HG02759 (cell line): ENCODE results near the gene MICA.
"Not testable (repeated sequence)": the region's sequence is repeated elsewhere in the genome, so short reads cannot be mapped to it uniquely, and the experiment has no call there.

Experiments
- ATAC-seq: cut with Tn5 transposase; IDR thresholded peaks from one replicate; pipeline ENCODE4 v1.9.1; 2021; ENCODE audit warnings: mild to moderate bottlenecking, moderate library complexity; ENCODE audit not compliant: unreplicated experiment

Gene MICA

DNA sequence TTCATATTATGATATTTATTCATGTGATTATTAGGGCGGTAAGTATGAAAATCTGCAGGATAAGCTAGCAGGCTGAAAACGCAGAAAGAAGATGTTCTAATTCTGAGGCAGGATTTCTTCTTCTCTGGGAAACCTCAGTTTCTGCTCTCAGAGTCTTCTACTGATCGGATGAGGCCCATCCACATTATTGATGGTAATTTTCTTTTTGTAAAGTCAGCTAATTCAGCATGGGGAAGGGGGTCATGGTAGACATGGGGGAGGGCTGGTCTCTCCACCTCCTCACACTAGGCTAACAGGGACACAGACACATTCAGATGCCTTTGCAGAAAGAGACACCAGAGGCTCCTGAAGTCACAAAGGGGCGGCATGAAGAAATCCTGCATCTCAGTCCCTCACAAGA is 21.7 kb upstream of the MICA start:
- no peak for ATAC-seq

DNA sequence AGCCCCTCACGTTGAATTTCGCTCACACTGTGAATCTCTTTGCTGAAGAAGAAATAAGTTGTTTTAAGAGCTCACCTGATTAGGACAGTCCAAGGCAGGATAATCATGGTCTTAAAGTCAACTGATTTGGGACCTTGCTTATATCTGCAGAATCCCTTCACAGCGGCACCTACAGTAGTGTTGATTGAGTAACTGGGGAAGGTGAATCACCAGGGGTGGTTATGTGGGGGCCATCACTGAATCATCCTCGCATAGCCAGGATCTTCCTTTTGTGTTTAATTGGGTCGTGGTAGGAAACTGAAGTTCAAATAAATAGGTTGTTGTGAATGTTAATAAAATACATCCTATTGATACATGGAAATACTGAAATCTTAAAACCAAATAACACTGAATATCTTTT is 20.2 kb upstream of the MICA start:
- no peak for ATAC-seq

DNA sequence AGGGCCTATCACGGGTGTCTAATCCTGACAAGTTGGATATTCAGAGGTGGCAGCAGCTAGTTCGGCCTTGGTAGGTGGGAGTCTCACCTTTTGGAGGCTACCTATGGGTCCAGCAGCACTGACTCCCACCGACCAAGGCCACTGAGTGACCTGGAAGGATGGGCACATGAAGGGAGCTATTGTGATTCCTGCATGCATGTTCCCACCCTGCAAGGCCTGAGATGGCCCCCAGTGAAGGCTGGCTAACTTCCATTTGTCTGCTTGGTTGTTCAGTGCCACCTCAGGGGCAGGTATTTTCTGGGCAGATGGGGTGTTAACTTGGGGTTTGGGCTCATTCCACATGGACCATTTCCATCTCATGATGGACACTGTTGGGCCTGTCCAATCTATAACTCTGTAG is 18.4 kb upstream of the MICA start:
- no peak for ATAC-seq

DNA sequence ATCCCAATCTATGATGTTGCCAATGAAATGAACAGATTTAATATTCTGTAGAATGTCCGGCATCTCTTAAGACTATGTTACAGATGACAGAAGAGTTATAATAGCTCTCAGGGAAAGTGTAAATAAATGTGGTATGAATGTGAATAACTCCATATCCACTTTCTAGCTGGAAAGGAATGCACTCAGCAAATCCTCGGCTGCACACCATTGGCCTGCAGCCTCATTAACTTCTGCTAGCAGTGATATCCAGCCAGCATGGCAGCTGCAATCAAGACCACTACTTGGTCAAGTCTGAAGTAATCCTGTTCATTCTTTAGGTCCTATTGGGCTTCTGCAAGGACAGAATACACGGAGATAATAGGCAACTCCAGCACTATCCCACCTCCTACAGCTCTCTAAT is 17.3 kb upstream of the MICA start:
- no peak for ATAC-seq

DNA sequence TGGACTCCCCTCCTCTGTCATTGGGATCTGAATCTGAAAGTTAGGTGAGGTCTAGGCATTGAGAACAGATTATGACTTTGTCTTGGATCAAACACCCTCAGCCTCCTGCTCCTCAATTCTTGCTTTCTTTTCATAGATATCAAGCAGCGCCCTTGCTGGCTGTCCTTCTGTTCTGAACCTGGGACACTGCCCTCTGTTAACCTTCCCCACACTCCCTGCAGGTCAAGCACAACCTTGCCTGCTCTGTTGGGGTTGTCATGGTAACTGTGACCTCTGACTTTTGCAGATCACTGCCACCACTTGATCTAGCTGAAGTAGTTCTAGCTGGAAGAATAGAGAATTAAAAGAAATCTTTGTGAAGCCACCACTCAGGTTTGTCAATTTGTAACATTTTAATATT is 16.4 kb upstream of the MICA start:
- no peak for ATAC-seq

DNA sequence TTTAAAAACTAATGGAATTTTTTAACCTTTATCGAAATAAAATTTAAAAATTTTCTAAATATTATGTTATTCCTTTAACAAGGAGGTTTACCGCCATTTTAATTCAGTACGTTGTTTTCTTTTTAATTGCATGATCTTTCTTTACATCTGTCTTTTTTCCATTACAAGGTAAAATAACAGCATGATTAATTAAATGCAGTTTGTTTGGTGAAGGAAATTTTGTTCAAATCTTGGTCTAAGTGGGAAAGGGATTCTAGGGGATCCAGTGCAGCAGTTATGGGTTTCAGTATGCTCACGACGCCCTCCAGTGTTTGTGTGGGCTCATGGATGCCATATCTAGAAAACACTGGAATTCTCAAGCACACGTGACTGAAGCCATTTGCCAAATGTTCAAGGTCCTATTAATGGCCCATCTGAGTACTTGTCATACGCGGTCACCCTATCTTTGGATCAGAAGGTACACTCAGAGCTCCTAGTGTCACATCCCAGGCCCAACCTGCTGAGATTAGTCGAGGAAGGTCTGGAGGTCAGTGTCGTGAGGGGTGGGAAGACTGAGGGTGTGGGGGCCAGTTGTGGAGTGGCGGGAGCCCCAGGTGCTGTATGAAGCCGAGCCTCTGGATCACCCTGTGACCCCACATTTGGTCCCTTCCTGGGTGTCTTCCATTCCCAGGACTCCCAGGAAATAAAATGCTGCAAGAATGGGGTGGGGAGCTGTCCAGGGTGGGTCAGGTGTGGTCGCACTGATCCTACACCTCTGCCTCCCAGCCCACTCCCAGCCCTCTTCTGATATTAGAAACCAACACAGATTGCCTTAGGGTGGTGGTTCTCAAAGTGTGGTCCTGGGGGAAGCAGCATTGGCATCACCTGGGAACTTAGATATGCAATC is 14.2 kb upstream of the MICA start:
- ATAC-seq: not testable (repeated sequence)

DNA sequence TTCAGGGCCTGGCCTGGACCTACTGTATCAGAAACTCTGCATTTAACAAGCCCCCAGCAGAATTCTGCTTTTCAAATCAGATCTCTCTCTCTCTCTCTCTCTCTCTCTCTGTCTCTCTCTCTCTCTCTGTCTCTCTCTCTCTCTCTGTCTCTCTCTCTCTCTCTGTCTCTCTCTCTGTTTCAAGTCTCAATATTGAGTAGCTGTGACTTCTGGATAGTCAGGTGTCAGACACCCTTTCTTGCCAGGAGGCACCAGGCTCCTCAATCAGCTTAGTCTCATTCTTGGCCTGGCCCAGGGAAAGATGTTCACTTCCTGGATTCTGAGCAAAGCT is 13.6 kb upstream of the MICA start:
- not testable (repeated sequence) for ATAC-seq

DNA sequence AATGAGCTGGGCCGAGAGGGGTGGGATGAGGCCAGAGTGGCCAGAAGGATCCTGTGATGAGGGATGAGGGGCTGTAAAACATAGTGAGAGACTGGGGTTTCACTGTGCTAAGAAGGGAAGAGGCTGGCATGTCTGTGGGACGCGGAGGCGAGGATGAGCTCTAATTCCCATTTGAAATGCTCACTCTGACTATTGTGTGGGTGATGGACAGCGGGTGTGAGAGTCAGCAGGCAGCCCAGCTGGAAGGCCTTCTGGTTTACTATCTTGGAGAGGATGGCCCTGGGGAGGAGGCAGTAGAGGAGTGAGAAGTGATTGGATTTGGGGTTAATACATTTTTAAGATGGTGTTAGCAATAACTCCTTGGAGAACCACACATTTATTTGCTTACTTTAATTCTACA is 9.5 kb upstream of the MICA start:
- no peak for ATAC-seq

DNA sequence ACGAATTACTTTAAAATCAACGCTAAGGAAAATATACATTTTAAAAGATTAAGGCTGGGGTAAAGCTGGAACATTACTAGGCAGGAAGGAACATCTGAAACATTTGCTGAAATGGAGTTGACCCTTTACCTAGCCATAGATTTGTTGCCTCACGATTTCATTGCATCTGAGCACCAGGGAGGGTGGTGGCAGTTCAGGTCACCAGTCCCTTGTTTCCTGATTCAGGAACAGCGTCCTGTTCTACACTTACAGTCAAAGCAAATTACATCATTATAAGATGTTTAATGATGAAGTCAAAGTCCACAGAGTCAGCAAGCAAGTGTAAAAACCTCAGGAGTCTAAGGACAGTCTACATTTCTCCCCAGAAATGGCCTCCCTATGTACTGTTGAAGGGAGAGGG is 9.0 kb upstream of the MICA start:
- no peak for ATAC-seq

DNA sequence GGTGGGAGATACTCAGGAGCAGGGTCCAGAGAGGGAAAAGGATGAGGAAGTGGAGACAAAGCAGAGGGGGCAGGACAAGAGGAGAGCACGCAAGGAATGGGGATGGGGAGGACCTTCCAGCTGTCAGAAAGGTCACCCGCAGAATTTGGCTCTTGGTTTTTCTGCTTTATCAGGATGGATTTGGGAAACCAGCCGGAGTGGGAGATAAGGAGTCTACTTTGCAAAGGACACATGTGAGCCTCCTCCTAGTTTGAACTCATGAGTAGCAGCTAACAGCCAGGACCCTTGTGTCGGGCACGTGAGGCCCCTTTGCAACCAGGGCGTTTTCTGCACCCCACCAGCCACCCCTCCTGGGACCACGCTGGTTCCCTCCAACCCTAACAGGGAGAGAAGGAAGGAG is 7.6 kb upstream of the MICA start:
- ATAC-seq: no peak

DNA sequence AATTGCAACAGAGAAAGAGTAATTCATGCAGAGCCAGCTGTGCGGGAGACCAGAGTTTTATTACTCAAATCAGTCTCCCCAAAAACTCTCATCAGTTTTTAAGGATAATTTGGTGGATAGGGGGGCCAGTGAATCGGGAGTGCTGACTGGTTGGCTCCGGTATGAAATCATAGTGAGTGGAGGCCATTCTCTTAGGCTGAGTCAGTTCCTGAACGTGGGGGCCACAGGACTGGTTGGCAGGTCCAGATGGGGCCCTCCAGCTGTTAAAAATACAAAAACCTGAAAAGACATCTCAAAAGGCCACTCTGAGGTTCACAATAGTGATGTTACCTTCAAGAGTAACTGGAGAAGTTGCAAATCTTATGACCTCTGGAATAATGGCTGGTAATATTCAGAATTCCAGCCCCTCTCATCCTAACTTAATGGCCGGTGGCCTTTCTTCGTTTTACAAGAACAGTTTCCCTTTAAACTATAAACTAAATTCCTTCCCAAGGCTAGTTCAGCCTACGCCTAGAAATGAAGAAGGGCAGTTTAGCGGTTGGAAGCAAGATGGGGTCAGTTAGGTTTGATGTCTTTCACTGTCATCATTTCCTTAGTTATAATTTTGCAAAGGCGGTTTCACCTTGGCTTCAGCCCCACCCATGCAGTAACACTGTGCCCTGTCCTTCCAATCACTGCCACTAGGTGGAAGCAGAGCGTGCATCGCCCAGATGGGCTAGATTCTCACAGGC is 6.8 kb upstream of the MICA start:
- no peak for ATAC-seq

DNA sequence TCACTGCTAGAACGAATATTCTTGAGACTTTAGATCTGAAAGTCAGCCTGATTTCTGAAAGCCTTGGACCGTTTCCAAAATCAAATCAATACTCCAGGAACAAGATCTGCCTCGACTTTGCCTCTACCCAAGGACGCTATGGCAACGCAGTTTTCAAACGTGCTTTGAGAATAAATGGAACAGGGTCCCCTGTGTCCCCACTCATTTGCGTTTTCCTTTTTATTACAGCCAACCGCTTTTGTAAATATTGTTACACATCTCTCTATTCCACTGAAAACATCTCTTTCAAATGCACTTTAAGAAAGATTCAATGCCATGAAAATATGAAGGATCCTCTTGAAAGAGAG is 6.3 kb upstream of the MICA start:
- not testable (repeated sequence) for ATAC-seq

DNA sequence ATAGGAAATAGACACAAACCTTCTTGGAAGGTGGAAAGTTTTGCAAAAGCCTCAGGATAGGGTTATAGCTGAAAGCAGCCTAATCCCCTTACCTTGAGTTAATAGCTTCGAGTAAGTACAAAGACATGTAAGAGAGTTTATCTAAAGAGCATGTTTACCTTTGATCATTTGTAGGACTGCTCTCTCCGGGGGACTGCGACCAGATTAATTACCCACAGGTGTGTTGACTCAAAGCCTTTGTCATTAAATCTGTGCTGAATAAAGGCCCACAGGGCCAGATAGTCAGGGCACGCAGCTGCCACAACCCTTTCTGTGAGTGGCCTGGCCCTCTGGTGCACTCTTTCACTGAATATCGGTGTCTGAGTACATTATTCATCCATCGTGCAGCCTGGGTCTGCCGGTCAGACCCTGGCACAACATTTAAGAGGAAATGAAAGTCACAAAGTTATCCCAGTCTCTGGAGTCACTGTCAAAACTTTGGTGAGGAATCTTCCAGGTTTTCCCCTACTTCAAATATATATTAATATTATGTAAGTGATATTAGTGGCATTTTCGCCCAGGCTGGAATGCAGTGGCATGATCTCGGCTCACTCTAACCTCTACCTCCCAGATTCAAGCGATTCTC is 5.4 kb upstream of the MICA start:
- ATAC-seq: no peak

DNA sequence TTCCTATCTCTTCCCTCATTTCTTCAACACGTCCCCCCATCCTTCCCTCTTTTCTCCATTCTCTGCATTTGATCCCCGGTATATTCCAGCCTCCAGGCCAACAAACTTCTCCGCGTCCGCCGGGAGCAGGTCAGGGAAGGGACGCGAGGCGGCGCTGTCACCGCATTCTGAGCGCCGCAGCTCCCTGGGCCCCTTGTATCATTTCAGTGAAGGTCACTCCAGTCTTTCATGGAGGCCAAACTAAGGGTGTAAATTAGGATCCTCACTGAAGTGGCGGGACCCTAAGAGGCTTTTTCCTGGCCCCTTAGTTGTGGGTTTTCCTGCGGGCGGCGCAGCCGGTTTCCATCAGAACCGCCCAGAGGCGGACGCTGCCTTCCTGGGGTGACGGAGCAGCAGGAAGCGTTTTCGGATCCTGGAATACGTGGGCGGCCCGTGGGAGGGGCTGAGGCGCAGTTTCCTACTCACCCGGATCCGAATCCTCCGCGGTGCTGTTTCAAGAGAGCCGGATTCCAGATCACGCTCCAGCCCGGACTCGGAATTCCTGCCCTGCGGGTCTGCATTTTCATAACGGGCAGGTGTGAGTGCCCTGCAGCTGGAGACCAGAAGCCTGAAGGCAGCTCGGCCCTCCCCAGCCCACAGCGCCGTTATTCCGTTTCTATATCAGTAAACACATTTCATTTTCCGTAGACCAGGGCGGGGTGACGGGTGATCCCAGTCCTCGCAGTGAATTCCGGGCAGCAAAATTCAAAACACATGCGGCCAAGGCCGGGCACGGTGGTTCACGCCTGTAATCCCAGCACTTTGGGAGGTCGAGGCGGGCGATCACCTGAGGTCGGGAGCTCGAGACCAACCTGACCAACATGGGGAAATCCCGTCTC is 3.6 kb upstream of the MICA start:
- ATAC-seq: peak; percentile 39

DNA sequence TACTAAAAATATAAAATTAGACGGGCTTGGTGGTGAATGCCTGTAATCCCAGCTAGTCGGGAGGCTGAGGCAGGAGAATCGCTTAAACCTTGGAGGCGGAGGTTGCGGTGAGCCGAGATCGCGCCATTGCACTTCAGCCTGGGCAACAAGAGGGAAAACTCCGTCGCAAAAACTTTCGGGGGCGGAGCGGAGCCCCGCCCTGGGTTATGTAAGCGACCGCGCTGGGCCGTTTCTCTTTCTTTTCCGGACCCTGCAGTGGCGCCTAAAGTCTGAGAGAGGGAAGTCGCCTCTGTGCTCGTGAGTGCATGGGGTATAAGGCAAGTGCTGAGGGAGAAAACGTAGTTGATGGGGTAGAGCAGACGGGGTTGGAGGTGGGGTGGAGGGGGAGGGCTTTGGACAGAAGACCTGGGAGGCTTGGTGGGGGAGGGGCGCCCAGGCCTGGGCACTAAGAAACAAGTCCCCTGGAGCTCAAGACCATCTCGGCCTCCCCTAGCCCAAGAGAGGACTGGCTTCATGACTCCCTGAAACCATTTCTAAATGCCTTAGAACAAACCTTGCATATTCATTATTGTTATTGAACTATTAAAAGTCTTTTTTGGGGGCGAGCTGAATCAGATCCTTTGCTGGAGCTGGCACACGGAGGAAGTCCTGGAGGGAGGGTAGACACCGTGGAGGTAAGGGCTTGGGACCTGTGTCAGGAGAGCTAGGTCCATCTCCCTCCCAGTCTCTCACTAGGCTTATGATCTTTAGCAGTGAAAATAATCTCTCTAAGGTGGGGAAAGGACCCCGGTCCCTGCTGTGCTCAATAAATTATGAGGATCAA is 2.7 kb upstream of the MICA start:
- ATAC-seq: peak; percentile 41

DNA sequence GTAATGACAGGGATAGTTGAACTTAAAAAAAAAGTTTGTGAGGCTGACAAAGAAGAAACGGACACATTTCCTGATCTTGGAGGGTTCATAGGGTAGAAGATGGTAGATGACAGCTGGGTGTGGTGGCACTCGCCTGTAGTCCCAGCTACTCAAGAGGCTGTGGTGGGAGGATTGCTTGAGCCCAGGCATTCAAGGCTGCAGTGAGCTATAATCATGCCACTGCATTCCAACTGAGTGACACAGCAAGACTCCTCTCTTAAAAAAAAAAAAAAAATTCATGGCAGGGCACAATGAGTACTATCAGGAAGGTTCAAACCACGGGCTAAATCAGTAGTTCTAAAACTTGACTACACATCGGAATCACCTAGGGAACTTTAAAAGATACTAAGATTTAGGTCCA is 2.0 kb upstream of the MICA start:
- ATAC-seq: no peak

DNA sequence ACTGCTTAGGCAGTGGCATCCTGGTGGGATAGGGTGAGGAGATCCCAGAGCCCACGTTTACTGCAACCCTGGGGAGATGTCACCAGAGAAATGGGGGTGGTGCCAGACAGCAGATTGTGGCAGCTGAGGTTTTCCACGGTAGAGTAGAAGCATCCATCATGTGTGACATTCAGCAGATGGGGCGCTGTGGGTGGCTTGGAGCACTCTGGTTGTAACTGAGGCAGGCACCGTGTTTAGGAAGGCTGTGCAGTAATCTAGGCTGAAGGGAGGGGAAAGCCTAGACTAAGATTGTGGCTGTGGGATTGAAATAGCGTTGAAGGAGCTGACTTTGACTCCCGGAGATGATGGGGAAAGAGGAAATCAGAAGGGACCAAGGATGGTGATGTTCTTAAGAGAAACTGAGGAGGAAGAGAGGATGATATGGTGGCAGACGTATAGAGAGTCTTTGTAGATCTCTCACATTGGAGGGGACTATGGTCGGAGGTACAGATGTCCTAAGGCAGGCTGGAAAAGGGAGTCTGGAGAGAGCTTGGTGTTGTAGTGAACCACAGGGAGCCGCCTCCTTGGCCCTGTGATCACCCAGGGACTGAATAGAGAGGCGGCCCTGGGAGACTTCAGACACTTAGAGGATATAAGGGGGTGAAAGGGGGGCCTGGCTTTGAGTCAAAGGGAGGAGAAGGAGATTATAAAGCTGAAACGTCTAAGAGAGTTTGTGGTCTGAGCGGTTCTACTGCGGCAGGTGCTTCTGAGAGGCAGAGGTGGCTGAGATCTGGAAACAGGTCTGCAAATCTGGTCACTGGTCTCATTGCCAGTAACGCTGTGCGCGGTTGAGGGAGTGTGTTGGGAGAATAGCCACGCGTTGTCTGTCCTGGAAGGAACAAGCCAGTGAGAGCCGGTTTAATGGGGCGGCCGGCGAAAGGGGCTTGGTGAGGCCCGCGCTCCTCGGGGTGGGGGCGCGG is 792 bp upstream of the MICA start:
- peak; percentile 10 for ATAC-seq

DNA sequence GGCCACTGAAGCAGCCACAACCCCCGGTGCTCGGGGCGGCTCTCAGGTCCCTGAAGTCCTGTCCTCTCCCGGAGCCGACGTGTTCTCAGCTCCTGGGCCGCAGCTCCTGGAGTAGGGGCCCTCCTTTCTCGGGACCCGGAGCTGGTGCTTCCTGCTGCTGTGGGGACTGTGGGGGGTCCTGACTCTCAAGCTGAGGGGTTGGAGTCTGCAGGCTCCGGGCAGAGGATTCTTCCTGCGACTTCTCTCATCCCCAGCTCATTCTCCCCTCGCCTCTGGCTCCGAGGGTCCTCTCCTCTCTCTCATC is 618 bp downstream of the MICA start:
- ATAC-seq: not testable (repeated sequence)

DNA sequence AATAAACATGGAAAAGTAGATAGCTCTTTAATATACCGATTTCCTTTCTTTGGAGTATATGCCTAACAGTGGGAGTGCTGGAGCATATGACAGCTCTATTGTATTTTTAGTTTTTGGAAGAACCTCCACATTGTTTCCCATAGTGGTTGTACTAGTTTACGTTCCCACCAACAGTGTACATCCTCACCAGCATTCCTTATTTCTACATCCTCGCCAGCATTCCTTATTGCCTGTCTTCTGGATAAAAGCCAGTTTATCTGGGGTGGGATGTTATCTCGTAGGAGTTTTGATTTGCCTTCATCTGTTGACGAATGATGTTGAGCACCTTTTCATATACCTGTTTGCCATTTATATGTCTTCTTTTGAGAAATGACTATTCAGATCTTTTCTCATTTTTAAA is 2.6 kb downstream of the MICA start:
- no peak for ATAC-seq
